Astrocyte (in vitro differentiated cells and primary cell): ENCODE results near the gene THRB. TPM values are rescaled to one million over a fixed set of nuclear protein-coding genes. Genes with fewer than 3 reads are reported as not detected.

Experiments used
- DNase-seq: peaks from one replicate; pipeline ENCODE4 v3.0.0-alpha.2; 2010; ENCODE audit warnings: low read depth
- FAIRE-seq: peaks from 2 replicates; lab custom pipeline; 2011; peaks lifted over from hg19 to GRCh38; lab: Jason Lieb, UNC
- H2AFZ ChIP-seq: 2 replicates; pipeline ENCODE4 v1.6.0; 2012; ENCODE audit warnings: low read depth, low read length, inconsistent platforms
- H3K27ac ChIP-seq: 2 replicates; pipeline ENCODE4 v1.5.1; 2011; ENCODE audit warnings: low read depth, low read length, inconsistent platforms
- H3K27me3 ChIP-seq: 2 replicates; pipeline ENCODE4 v1.6.0; 2011; ENCODE audit warnings: low read length, inconsistent platforms; ENCODE audit not compliant: insufficient read depth
- H3K36me3 ChIP-seq: 2 replicates; pipeline ENCODE4 v1.5.1; 2011; ENCODE audit warnings: low read length, inconsistent platforms; ENCODE audit not compliant: insufficient read depth
- H3K4me1 ChIP-seq: 2 replicates; pipeline ENCODE4 v1.5.1; 2011; ENCODE audit warnings: low read length, inconsistent platforms; ENCODE audit not compliant: insufficient read depth
- H3K4me2 ChIP-seq: 2 replicates; pipeline ENCODE4 v1.6.0; 2012; ENCODE audit warnings: low read length, inconsistent platforms
- H3K4me3 ChIP-seq: 2 replicates; pipeline ENCODE4 v1.5.1; 2011; ENCODE audit warnings: low read depth, mild to moderate bottlenecking, low read length, inconsistent platforms; ENCODE audit not compliant: insufficient read depth
- H3K79me2 ChIP-seq: 2 replicates; pipeline ENCODE4 v1.6.0; 2012; ENCODE audit warnings: mild to moderate bottlenecking, low read length, inconsistent platforms; ENCODE audit not compliant: insufficient read depth
- H3K9ac ChIP-seq: 2 replicates; pipeline ENCODE4 v1.6.0; 2012; ENCODE audit warnings: mild to moderate bottlenecking, low read length, inconsistent platforms
- H3K9me3 ChIP-seq: 2 replicates; pipeline ENCODE4 v1.5.1; 2012; ENCODE audit warnings: low read depth, mild to moderate bottlenecking, low read length, inconsistent platforms; ENCODE audit not compliant: insufficient read depth
- H4K20me1 ChIP-seq: 2 replicates; pipeline ENCODE4 v1.6.0; 2012; ENCODE audit warnings: low read length, inconsistent platforms; ENCODE audit not compliant: insufficient read depth
- H3K27ac Mint-ChIP-seq: one replicate; pipeline ENCODE4 v1.8.0; 2021; ENCODE audit warnings: mild to moderate bottlenecking, mixed read lengths; ENCODE audit not compliant: unreplicated experiment
- H3K27me3 Mint-ChIP-seq: one replicate; pipeline ENCODE4 v1.8.0; 2021; ENCODE audit warnings: low read depth, mixed read lengths; ENCODE audit not compliant: unreplicated experiment
- H3K36me3 Mint-ChIP-seq: one replicate; pipeline ENCODE4 v1.8.0; 2021; ENCODE audit warnings: low read depth, mixed read lengths; ENCODE audit not compliant: unreplicated experiment
- H3K4me1 Mint-ChIP-seq: one replicate; pipeline ENCODE4 v1.8.0; 2021; ENCODE audit warnings: low read depth, mixed read lengths; ENCODE audit not compliant: unreplicated experiment
- H3K4me3 Mint-ChIP-seq: one replicate; pipeline ENCODE4 v1.8.0; 2021; ENCODE audit warnings: mild to moderate bottlenecking, moderate library complexity, mixed read lengths; ENCODE audit not compliant: unreplicated experiment
- H3K9me3 Mint-ChIP-seq: one replicate; pipeline ENCODE4 v1.8.0; 2021; ENCODE audit warnings: mild to moderate bottlenecking, mixed read lengths; ENCODE audit not compliant: unreplicated experiment
- EZH2 ChIP-seq: IDR thresholded peaks from 2 replicates; pipeline ENCODE4 v1.6.1; 2012; ENCODE audit warnings: mild to moderate bottlenecking, low read length, inconsistent platforms; ENCODE audit not compliant: insufficient read depth
- total RNA-seq: library from RNA; stranded (reverse); gene quantifications from 2 replicates; pipeline ENCODE4 v1.2.1, GENCODE V29; 2021
- TF ChIP-seq, protein P1 (sequence below): IDR thresholded peaks from 2 replicates; pipeline ENCODE4 v1.5.1; 2011; ENCODE audit warnings: low read depth, mild to moderate bottlenecking, inconsistent platforms, low read length, moderate library complexity; ENCODE audit not compliant: insufficient read depth

THRB gene
- total RNA-seq, 1 donor from 2014 or later, result 8.5 TPM

DNA sequence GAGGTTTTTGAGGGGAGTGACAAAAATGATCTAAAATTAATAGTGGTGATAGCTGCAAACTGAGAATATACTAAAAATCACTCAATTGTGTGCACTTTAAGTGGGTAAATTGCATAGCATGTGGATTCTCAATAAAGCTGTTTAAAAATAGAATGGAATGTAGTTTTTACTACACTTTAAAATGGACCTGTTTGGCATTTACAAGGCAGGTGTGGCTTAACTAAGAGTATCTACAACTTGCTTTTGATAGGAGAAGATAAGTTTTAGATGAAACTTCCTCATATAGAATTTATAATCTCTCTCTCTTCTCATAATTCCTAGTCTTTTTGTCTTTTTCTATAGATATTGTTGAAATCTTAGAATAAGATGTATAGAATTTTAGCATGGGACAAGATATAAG is 40.3 kb downstream of the THRB start:
- DNase-seq, result no peak
- H3K27me3 Mint-ChIP-seq, result no peaks in the 10 kb centered on the region
- no peaks in the 10 kb centered on the region for H3K9me3 ChIP-seq
- no peak overlapping the region for H3K4me2 ChIP-seq
- H3K4me3 ChIP-seq, result no peak overlapping the region
- peaks cover 2% of the 10 kb centered on the region for H3K36me3 Mint-ChIP-seq
- no peak overlapping the region for H3K27ac ChIP-seq
- peaks cover 2% of the 10 kb centered on the region for H3K4me1 Mint-ChIP-seq
- H3K4me1 ChIP-seq, result no peaks in the 10 kb centered on the region
- no peaks in the 10 kb centered on the region for H3K27me3 ChIP-seq
- H4K20me1 ChIP-seq, result no peaks in the 10 kb centered on the region
- no peak overlapping the region for H3K4me3 Mint-ChIP-seq
- no peak overlapping the region for H3K9ac ChIP-seq
- FAIRE-seq, result no peak
- no peak overlapping the region for H2AFZ ChIP-seq
- H3K9me3 Mint-ChIP-seq, result no peaks in the 10 kb centered on the region
- TF ChIP-seq EZH2, result no peak
- TF ChIP-seq, protein P1, sequence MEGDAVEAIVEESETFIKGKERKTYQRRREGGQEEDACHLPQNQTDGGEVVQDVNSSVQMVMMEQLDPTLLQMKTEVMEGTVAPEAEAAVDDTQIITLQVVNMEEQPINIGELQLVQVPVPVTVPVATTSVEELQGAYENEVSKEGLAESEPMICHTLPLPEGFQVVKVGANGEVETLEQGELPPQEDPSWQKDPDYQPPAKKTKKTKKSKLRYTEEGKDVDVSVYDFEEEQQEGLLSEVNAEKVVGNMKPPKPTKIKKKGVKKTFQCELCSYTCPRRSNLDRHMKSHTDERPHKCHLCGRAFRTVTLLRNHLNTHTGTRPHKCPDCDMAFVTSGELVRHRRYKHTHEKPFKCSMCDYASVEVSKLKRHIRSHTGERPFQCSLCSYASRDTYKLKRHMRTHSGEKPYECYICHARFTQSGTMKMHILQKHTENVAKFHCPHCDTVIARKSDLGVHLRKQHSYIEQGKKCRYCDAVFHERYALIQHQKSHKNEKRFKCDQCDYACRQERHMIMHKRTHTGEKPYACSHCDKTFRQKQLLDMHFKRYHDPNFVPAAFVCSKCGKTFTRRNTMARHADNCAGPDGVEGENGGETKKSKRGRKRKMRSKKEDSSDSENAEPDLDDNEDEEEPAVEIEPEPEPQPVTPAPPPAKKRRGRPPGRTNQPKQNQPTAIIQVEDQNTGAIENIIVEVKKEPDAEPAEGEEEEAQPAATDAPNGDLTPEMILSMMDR, result no peak
- no peak overlapping the region for H3K27ac Mint-ChIP-seq
- H3K79me2 ChIP-seq, result no peaks in the 10 kb centered on the region
- no peaks in the 10 kb centered on the region for H3K36me3 ChIP-seq

GRCh38 chr3:24451461-24452099 is 43.1 kb downstream of the THRB start:
- no peak overlapping the region for H3K27ac Mint-ChIP-seq
- Histone ChIP-seq H3K27me3 (no peaks in the 10 kb centered on the region), H3K9ac (no peak overlapping the region), H3K9me3 (no peaks in the 10 kb centered on the region), H3K4me3 (no peak overlapping the region), H3K79me2 (no peaks in the 10 kb centered on the region), H3K36me3 (no peaks in the 10 kb centered on the region), H3K27ac (no peak overlapping the region), H3K4me2 (no peak overlapping the region), H2AFZ (no peak overlapping the region), H4K20me1 (no peaks in the 10 kb centered on the region), H3K4me1 (no peaks in the 10 kb centered on the region)
- H3K9me3 Mint-ChIP-seq, result no peaks in the 10 kb centered on the region
- H3K36me3 Mint-ChIP-seq, result peaks cover 2% of the 10 kb centered on the region
- DNase-seq (no peak), FAIRE-seq (no peak)
- peaks cover 2% of the 10 kb centered on the region for H3K4me1 Mint-ChIP-seq
- H3K4me3 Mint-ChIP-seq, result no peak overlapping the region
- H3K27me3 Mint-ChIP-seq, result no peaks in the 10 kb centered on the region
- TF ChIP-seq, protein P1, result no peak
- TF ChIP-seq EZH2, result no peak

GRCh38 chr3:24450160-24450907 is 44.3 kb downstream of the THRB start:
- FAIRE-seq, result no peak
- H3K36me3 Mint-ChIP-seq, result peaks cover 2% of the 10 kb centered on the region

More at GRCh38 chr3:24450160-24450907, 44.3 kb downstream of the THRB start:
- no peaks in the 10 kb centered on the region for H3K36me3 ChIP-seq
- Mint-ChIP-seq H3K27me3 (no peaks in the 10 kb centered on the region), H3K9me3 (no peaks in the 10 kb centered on the region), H3K4me3 (no peak overlapping the region), H3K4me1 (peaks cover 2% of the 10 kb centered on the region), H3K27ac (no peak overlapping the region)
- H4K20me1 ChIP-seq, result no peaks in the 10 kb centered on the region
- H3K9me3 ChIP-seq, result no peaks in the 10 kb centered on the region
- TF ChIP-seq, protein P1, result no peak
- no peak for TF ChIP-seq EZH2
- no peak overlapping the region for H3K27ac ChIP-seq
- H3K27me3 ChIP-seq, result no peaks in the 10 kb centered on the region
- H3K9ac ChIP-seq, result no peak overlapping the region
- H3K4me2 ChIP-seq, result no peak overlapping the region
- no peaks in the 10 kb centered on the region for H3K79me2 ChIP-seq
- no peak overlapping the region for H3K4me3 ChIP-seq
- H2AFZ ChIP-seq, result no peak overlapping the region
- DNase-seq, result no peak
- no peaks in the 10 kb centered on the region for H3K4me1 ChIP-seq
